ENCODE data around the gene LDLRAD1.

GRCh38 chr1:54006508-54006907 is 11.5 kb downstream of the LDLRAD1 start:
- no peak for TF ChIP-seq CTCF (IDR thresholded peaks at IDR 0.05)
- TF ChIP-seq, protein P1, sequence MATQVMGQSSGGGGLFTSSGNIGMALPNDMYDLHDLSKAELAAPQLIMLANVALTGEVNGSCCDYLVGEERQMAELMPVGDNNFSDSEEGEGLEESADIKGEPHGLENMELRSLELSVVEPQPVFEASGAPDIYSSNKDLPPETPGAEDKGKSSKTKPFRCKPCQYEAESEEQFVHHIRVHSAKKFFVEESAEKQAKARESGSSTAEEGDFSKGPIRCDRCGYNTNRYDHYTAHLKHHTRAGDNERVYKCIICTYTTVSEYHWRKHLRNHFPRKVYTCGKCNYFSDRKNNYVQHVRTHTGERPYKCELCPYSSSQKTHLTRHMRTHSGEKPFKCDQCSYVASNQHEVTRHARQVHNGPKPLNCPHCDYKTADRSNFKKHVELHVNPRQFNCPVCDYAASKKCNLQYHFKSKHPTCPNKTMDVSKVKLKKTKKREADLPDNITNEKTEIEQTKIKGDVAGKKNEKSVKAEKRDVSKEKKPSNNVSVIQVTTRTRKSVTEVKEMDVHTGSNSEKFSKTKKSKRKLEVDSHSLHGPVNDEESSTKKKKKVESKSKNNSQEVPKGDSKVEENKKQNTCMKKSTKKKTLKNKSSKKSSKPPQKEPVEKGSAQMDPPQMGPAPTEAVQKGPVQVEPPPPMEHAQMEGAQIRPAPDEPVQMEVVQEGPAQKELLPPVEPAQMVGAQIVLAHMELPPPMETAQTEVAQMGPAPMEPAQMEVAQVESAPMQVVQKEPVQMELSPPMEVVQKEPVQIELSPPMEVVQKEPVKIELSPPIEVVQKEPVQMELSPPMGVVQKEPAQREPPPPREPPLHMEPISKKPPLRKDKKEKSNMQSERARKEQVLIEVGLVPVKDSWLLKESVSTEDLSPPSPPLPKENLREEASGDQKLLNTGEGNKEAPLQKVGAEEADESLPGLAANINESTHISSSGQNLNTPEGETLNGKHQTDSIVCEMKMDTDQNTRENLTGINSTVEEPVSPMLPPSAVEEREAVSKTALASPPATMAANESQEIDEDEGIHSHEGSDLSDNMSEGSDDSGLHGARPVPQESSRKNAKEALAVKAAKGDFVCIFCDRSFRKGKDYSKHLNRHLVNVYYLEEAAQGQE (IDR thresholded peaks at IDR 0.05; ENCODE audit: insufficient read depth in 1 of 2, low read depth in 2 of 2, low read length in 1 of 2): no peak
- TF ChIP-seq POLR2AphosphoS5 (IDR thresholded peaks at IDR 0.05; ENCODE audit: low read depth, low read length): no peak
- no peak for TF ChIP-seq SIN3A (IDR thresholded peaks at IDR 0.05; ENCODE audit: borderline replicate concordance, insufficient read depth, low read depth, low read length)
- no peak for TF ChIP-seq TCF7L2 (IDR thresholded peaks at IDR 0.05; ENCODE audit: low read depth, low read length)

Measured in Panc1 (cell line).